ENCODE results near the gene NSF. TPM values are rescaled to one million over a fixed set of nuclear protein-coding genes. Genes with fewer than 3 reads are reported as not detected.
"Not testable (repeated sequence)": the region's sequence is repeated elsewhere in the genome, so short reads cannot be mapped to it uniquely, and the experiment has no call there.

NSF gene
- total RNA-seq, 2 experiments from 2014 or later: 41.4 to 46.2 TPM

GRCh38 chr17:46766493-46767491 lies 176.3 kb downstream of the NSF start:
- no peak overlapping the region for H3K4me3 Mint-ChIP-seq
- intact Hi-C loops (cut with micrococcal nuclease): no loop called here
- ChIA-PET CTCF (no interaction called here), POLR2A (interaction anchor here (1.0 kb wide), 1 partner anchor 10 kb away, joined by 3 read pairs; no protein-coding TSS in a partner anchor)
- H3K9me3 Mint-ChIP-seq: no peaks in the 10 kb centered on the region
- H3K36me3 Mint-ChIP-seq (ENCODE audit: low read depth): no peaks in the 10 kb centered on the region
- no peak for TF ChIP-seq CTCF (IDR thresholded peaks at IDR 0.05)
- H3K27ac Mint-ChIP-seq: no peak overlapping the region
- DNase-seq (no peak), ATAC-seq (no peak)
- H3K4me1 Mint-ChIP-seq (ENCODE audit: low read depth): peaks cover 11% of the 10 kb centered on the region
- peaks cover 10% of the 10 kb centered on the region for H3K27me3 Mint-ChIP-seq

DNA sequence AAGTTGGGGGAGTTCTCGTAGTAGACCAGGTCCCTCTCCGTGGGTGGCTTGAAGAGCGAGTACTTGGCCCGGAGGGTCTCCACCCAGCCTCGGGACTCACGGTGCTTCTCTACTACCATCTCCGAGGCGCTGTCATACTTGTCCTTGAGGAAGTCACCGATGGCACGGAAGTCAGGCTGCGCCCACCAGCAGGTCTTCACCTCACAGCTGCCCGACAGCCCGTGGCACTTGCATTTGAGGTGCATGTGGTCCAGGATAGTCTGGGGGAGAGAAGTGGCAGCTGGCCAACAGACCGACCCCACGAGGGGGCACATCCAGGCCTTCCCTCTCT lies 178.0 kb downstream of the NSF start:
- Mint-ChIP-seq H3K27me3 (peaks cover 23% of the 10 kb centered on the region), H3K9me3 (no peaks in the 10 kb centered on the region), H3K36me3 (ENCODE audit: low read depth) (no peaks in the 10 kb centered on the region), H3K4me1 (ENCODE audit: low read depth) (peaks cover 19% of the 10 kb centered on the region), H3K27ac (no peak overlapping the region), H3K4me3 (no peak overlapping the region)
- TF ChIP-seq CTCF (IDR thresholded peaks at IDR 0.05): no peak
- ATAC-seq (no peak), DNase-seq (no peak)
- POLR2A ChIA-PET: no interaction called here
- intact Hi-C loops (cut with micrococcal nuclease): no loop called here
- CTCF ChIA-PET: no interaction called here

DNA sequence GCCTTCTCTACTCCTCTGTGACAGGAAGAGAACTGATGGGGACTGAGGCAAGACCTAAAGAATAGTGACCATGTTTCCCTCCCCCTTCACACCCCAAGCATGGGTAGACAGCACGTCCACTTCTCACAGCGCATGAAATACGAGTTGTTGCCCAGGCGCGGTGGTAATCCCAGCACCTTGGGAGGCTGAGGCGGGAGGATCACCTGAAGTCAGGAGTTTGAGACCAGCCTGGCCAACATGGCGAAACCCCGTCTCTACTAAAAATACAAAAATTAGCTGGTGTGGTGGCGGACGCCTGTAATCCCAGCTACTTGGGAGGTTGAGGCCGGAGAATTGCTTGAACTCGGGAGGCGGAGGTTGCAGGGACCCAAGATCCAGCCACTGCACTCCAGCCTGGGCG lies 178.4 kb downstream of the NSF start:
- DNase-seq; intact Hi-C loops (cut with micrococcal nuclease); CTCF ChIA-PET; H3K36me3 Mint-ChIP-seq (ENCODE audit: low read depth); H3K4me3 Mint-ChIP-seq; ATAC-seq; POLR2A ChIA-PET; H3K27ac Mint-ChIP-seq; H3K9me3 Mint-ChIP-seq: not testable (repeated sequence)
- H3K4me1 Mint-ChIP-seq (ENCODE audit: low read depth): peaks cover 19% of the 10 kb centered on the region
- H3K27me3 Mint-ChIP-seq: peaks cover 26% of the 10 kb centered on the region

GRCh38 chr17:46769531-46770438 lies 179.3 kb downstream of the NSF start:
- DNase-seq (peak; percentile 30), ATAC-seq (peak; percentile 20)
- peaks cover 32% of the 10 kb centered on the region for H3K27me3 Mint-ChIP-seq
- no peaks in the 10 kb centered on the region for H3K9me3 Mint-ChIP-seq
- H3K4me1 Mint-ChIP-seq (ENCODE audit: low read depth): peaks cover 19% of the 10 kb centered on the region
- intact Hi-C loops (cut with micrococcal nuclease): no loop called here
- H3K27ac Mint-ChIP-seq: no peak overlapping the region
- H3K36me3 Mint-ChIP-seq (ENCODE audit: low read depth): no peaks in the 10 kb centered on the region
- peak overlapping the region; percentile 53 for H3K4me3 Mint-ChIP-seq
- ChIA-PET CTCF (interaction anchor here (1.0 kb wide), 1 partner anchor 66 kb away, joined by 3 read pairs; no protein-coding TSS in a partner anchor), POLR2A (no interaction called here)
- TF ChIP-seq CTCF (IDR thresholded peaks at IDR 0.05): no peak

DNA sequence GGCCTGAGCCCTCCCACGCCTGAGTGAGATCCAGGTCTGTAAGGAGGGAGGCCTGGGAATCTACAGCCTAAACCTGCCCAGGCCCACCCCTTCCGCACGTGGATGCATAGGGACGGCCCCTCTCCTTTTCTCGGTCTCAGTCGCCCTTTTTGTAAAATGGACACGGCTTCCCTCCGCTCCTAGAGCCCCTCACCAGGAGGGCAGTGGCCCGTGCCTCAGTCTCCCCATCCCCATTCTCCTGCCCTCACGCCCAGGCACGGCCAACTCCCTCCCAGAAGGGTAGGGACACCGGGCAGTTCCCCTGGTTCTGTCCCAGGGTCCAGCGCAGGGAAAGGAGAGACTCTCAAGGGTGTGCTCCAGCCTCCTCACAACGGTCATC lies 180.0 kb downstream of the NSF start:
- H3K27ac Mint-ChIP-seq: no peak overlapping the region
- peaks cover 32% of the 10 kb centered on the region for H3K27me3 Mint-ChIP-seq
- ChIA-PET POLR2A (no interaction called here), CTCF (interaction anchor here (1.0 kb wide), 1 partner anchor 65 kb away, joined by 3 read pairs; no protein-coding TSS in a partner anchor)
- H3K4me1 Mint-ChIP-seq (ENCODE audit: low read depth): peaks cover 19% of the 10 kb centered on the region
- TF ChIP-seq CTCF (IDR thresholded peaks at IDR 0.05): no peak
- H3K36me3 Mint-ChIP-seq (ENCODE audit: low read depth): no peaks in the 10 kb centered on the region
- ATAC-seq (no peak), DNase-seq (no peak)
- intact Hi-C loops (cut with micrococcal nuclease): no loop called here
- peak overlapping the region; percentile 53 for H3K4me3 Mint-ChIP-seq
- H3K9me3 Mint-ChIP-seq: no peaks in the 10 kb centered on the region
